LNCaP clone FGC (cell line): Measurements from ENCODE around the gene TRAF1.

Source experiments
- DNase-seq: peaks from one replicate; pipeline ENCODE4 v3.0.0-alpha.2; 2011; ENCODE audit warnings: low read depth
- H3K4me3 ChIP-seq: 2 replicates; pipeline ENCODE4 v1.5.1; 2011; ENCODE audit warnings: mild to moderate bottlenecking, low read depth, low read length, control low read depth
- CTCF ChIP-seq: IDR thresholded peaks from 2 replicates; pipeline ENCODE4 v1.5.1; 2012; ENCODE audit warnings: mild to moderate bottlenecking; ENCODE audit not compliant: control insufficient read depth, insufficient read depth; ENCODE audit errors: extremely low read depth

TRAF1 gene

GRCh38 chr9:120878188-120879130, 48.1 kb downstream of the TRAF1 start:
- no peak for DNase-seq
- no peak for TF ChIP-seq CTCF
- H3K4me3 ChIP-seq: no peak overlapping the region

DNA sequence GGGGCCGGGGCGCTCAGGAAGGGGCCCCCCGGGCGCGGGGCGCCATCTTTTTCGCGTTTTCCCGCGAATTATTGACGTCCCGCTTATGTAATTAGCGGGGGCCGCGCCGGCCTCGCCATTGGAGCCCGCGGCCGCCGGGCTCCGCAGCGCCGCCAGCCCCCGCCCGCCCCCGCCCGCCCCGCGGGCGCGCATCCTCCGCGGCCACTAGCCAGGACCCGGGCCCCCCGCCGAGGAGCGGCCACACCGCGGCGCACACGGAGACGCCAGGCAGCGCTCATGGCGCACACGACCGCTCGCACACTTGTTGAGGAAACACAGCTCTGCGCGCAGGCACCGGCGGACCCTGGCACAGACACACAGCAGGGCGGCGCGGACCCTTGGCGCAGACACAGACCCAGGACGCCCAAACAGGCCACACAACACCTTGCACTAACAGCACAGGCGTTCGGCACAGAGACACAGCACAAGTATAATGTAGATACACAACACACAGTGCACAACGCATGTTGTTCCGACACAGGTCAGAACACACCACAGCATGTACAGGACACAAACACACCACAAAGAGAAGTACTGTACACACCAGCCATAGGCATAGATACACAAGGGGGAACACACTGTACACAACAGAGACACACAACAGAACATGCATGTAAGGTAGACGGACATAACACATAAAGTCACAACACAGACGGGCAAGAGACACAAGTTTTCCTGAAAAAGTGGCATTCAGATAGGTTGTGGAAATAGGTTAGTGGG, 49.1 kb downstream of the TRAF1 start:
- no peak for DNase-seq

DNA sequence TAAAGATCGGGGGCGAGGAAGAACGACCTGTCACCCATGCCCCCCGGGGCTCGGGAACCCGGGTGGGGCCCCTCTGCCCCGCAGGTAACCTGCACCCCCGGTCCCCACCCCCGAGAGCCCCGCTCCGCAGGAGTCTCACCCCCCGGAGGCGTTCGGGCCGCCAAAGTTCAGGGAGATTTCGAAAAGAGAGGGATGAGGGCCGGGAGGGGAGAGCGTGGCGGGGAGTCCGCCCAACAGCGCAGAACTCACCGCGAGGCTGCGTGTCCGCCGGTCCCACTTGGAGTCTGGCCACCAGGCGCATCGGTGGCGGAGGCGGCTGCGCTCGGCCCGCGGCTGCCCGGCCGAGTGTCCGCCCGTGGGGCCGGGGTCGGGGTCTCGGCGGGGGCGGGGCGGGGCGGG, 49.8 kb downstream of the TRAF1 start, which contains the start of gene PHF19:
Gene PHF19, minus strand, starts transcription at position 347 of the 399 bp plus-strand sequence. CDS start 2,447 bp downstream, outside the sequence.
- no peak for TF ChIP-seq CTCF
- DNase-seq: no peak
- peak within 1 kb of the TSS; percentile 46 for H3K4me3 ChIP-seq

More for the DNA sequence above, 49.1 kb downstream of the TRAF1 start:
- peak overlapping the region; percentile 46 for H3K4me3 ChIP-seq
- peak; percentile 4; the same call in 1 of the 2 replicates for TF ChIP-seq CTCF

- DNase-seq: no peak
- peak overlapping the region; percentile 46 for H3K4me3 ChIP-seq
- no peak for TF ChIP-seq CTCF
These were observed 50.4 kb downstream of the TRAF1 start for GRCh38 chr9:120875954-120876841.

DNA sequence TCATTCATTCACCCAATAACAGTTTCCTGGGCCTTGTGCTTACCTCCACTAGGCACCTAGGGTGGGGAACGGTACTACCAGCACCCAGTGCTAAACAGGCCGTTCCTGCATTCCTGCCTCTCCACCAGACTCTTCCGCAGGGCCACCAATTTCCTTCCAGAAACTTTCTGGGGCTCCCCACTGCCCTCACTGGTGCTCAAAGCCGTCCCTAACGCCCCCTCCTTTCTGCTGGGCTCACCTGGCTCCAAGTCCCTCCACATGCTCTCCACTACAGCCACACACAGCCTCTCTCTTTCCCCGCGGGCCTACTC, 51.0 kb downstream of the TRAF1 start:
- no peak for TF ChIP-seq CTCF
- H3K4me3 ChIP-seq: no peak overlapping the region
- DNase-seq: no peak

DNA sequence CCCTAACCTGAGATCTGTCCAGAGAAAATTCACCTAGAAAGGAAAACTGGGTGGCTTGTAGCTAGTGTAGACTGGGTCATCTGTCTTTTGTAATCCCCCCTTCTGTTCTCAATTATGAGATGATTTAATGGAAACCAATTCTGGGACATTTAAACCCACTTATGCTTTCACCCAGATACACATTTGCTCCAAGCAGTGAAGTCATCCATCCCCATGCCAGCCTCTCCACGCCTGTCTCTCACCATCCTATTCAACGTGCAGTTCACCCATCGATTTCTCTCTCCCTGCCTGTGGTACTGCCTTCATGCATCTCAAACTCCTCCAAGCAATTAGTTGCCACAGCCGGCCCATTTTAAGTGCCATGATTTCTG, 51.4 kb downstream of the TRAF1 start:
- TF ChIP-seq CTCF: no peak
- no peak for DNase-seq
- H3K4me3 ChIP-seq: no peak overlapping the region
